HT1080 (cell line): ENCODE measurements around the gene IQCE. TPM values are rescaled to one million over a fixed set of nuclear protein-coding genes. Genes with fewer than 3 reads are reported as not detected.
"Not testable (repeated sequence)": the region's sequence is repeated elsewhere in the genome, so short reads cannot be mapped to it uniquely, and the experiment has no call there.

ENCODE experiments used
- DNase-seq: peaks from one replicate; pipeline ENCODE4 v3.0.0-alpha.2; 2015; ENCODE audit warnings: low read depth
- total RNA-seq: library from RNA; depleted of rRNA; stranded (reverse); fragments of >200 nt; shearing (Covaris generic); gene quantifications from 2 replicates; pipeline ENCODE4 v1.2.3, GENCODE V29; 2014

IQCE gene
- total RNA-seq, 1 experiment from 2014 or later = 5.2 TPM

GRCh38 chr7:2531796-2532110 lies 27.0 kb upstream of the IQCE start:
- not testable (repeated sequence) for DNase-seq

DNA sequence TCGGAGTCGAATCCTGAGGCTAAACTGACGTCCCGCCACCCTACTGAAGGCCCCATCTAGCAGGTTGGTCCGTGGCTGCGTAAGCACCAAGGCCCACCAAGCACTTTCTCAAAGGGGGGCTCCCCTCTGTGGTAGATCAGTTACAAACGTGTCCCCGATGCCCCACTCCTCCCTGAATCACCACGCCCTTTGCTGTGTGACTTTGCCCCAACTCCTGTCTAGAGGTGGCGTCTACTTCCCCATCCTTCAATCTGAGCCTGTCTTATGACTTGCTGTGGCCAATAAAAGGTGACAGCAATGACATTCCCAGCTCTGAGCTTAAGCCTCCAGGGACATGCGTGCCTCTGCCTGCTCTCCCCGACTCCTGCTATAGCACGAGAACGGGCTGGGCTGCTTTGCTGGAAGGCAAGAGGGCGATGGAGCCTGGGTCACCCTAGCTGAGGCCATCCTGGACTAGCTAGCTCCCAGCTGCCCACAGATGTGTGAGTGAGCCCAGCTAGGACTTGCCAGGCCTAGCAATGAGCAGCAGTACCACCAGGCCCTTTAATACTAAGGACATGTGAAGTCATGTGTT lies 26.5 kb upstream of the IQCE start:
- DNase-seq = not testable (repeated sequence)

GRCh38 chr7:2532816-2533215 lies 26.0 kb upstream of the IQCE start:
- not testable (repeated sequence) for DNase-seq

DNA sequence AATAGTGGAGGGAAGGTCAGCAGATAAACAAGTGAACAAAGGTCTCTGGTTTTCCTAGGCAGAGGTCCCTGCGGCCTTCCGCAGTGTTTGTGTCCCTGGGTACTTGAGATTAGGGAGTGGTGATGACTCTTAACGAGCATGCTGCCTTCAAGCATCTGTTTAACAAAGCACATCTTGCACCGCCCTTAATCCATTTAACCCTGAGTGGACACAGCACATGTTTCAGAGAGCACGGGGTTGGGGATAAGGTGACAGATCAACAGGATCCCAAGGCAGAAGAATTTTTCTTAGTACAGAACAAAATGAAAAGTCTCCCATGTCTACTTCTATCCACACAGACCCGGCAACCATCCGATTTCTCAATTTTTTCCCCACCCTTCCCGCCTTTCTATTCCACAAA lies 25.2 kb upstream of the IQCE start:
- DNase-seq = not testable (repeated sequence)

DNA sequence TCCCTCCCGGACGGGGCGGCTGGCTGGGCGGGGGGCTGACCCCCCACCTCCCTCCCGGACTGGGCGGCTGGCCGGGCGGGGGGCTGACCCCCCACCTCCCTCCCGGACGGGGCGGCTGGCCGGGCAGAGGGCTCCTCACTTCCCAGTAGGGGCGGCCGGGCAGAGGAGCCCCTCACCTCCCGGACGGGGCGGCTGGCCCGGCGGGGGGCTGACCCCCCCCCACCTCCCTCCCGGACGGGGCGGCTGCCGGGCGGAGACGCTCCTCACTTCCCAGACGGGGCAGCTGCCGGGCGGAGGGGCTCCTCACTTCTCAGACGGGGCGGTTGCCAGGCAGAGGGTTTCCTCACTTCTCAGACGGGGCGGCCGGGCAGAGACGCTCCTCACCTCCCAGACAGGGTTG lies 24.6 kb upstream of the IQCE start:
- not testable (repeated sequence) for DNase-seq

GRCh38 chr7:2535872-2536627 lies 22.7 kb upstream of the IQCE start:
- DNase-seq = not testable (repeated sequence)

DNA sequence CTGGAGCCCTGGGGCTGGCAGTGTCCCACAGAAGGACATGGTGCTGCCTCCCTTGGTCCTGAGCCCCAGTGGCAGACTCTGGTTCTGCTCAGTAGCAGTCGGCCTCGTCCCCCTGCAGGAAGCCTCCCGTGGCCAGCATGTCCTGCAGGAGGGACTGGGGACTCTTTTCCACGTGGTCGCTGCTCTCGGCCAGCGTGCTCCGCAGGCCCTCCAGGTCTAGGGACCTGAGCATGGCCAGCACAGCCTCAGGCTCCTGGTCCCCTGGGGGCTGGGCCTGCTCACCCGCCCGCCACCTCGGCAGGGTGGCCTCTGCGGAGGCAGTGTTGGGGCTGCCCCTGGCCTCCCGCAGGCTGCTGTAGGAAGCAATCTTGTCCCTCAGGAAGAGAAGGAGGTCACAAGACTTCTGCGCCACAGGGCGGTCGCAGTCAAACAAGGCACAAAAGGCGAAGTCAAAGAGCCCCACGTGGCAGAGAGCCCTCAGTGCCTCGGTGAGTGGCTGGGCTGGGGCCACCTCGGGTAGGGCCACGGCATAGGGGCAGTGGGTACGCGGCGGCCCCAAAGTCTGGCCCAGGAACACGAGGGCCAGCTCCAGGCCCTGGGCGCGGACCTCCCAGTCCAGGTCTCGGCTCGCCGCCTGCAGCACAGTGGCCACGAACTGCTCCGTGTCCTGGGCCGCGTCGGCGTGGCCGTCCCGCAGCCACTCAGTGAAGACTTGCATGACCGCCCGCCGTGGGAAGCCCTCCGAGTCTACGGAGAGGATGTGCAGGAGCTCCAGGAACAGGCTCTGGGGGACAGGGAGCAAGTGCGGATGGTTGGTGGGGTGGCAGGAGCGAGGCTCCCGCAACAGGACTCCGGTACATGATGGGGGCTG lies 20.6 kb upstream of the IQCE start:
- no peak for DNase-seq

DNA sequence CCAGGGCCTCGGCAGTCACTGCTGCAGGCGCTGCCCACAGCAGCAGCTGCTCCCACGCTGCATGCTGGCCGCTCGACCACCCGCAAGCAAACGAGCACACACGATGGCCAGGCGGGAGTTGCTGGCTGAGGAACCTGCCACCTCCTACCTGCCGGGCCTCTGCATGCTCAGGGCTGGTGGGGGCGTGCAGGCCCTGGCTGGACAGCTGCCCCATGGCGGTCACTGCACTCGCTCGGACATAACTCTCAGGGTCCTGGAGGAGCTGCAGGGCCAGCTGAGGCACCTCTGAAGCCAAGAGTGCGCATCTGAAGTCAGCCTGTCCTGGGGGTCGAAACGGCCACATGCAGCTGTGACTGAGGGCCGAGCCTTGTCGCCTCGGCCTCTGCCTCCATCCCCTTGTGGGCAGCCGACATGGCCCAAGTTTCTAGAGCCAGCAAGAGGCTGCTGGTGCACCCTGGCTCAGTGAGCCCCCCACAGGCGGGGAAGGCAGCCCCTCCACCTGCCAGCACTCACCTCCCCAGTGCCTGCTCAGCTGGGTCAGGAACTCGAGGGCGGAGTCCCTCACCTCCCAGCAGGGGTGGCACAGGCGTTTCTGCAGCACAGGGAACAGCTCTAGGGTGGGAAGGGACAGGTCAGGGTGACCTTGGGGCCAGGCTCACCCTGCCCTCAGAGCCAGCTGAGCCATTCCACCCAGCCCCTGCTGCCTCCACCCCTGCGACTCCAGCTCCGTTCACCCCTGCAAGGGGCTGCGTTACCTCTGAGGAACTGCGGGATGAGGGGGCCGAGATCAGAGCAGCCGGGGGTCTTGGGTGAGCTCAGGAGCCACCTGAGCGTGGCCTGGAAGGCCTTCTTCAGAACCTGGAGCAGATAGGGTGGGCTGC lies 19.5 kb upstream of the IQCE start:
- DNase-seq = no peak

GRCh38 chr7:2540133-2540532 lies 18.6 kb upstream of the IQCE start:
- no peak for DNase-seq

- DNase-seq = no peak
Observed at GRCh38 chr7:2540641-2541051, 18.1 kb upstream of the IQCE start.

- DNase-seq = no peak
Observed at GRCh38 chr7:2541291-2542010, 17.3 kb upstream of the IQCE start.

DNA sequence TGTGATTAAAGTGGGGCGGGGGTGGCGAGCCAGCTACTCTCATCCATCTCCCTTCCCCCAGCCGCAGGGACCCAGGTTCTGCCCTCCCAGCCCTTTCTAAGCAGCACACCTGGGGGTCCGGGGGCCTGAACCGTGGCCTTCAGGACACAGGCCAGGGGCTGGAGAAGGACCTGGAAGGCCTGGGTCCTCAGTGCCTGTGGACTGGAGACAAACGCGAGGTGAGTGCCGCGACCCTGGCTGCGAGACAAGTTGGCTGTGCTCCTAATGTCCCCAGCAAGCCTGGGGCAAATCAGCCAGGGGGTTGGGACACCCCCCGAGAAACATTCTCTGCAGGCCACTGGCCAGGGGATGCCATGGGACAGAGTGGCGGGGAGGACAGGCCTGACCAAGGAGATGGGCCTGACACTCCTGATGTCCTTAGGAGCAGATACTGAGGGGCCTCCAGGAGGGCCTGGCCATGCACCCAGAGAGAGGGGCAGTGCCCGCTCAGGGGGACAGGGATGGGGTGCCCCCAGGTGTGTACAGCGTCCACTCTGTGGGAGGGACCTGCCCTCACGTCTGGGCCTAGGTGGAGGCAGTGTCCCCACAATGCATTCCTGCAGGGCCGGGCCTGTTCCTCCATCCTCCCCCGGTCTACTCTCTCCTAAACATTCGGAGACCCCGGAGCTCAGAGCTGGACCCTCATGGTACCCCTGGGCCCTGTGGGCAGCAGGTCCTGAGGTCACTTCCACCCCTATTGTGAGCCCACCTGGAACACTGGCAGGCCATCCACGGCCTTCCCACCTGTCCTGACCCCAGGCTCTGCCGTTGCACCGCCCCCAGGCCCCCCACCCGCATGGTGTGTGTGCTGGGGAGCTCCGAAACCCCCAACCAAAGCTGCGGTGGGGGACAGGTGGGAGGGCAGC lies 16.5 kb upstream of the IQCE start:
- no peak for DNase-seq

- no peak for DNase-seq
Observed at GRCh38 chr7:2542916-2543871, 15.6 kb upstream of the IQCE start.

DNA sequence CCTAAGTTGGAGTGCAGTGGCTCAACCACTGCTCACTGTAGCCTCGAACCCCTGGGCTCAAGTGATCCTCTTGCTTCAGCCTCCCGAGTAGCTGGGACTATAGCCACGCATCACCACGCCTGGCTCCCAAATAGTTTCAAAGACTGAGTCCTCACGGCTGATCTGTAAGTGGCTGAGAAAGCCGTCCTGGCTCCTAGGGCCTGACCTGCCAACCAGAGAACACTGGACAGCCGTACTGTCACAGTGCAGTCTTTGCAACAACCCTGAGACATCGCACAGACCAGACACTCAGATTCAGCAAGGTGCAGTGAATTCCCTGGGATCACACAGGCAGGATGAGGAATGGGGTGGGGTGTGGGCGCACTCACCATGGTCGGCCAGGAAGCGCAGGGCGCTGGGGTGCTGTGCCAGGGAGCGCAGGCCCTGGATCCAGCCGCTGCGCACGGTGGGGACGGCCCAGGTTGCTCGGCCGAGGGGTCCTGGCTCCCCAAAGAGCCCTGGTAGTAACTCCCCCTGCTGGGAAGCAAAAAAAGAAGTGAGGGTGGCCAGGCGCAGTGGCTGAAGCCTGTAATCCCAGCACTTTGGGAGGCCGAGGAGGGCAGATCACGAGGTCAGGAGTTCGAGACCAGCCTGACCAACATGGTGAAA lies 14.1 kb upstream of the IQCE start:
- DNase-seq = no peak

DNA sequence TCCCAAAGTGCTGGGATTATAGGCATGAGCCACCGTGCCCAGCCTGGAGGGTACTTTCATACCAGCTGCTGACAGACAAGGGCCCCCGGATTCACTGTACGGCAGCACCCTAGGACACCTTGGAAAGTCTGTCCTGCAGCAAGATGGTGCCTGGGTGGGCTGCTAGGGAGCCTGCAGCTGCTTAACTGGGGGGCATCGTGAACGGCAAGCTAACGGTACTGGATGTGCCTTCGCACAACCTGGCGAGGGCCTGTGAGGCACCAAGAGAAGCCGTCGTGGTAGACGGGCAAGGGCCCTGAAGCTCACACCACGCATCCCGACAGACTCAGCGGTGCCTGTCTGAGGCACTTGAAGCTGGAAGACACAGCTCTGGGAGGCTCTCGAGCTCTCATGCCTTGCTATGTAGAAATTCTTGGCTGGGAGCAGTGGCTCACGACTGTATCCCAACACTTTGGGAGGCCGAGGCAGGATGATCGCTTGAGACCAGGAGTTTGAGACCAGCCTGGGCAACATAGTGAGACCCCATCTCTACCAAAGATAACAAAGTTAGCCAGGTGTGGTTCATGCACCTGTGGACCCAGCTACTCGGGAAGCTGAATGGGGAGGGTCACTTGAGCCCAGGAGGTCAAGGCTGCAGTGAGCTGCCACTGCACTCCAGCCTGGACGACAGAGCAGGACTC lies 12.9 kb upstream of the IQCE start:
- DNase-seq = no peak

DNA sequence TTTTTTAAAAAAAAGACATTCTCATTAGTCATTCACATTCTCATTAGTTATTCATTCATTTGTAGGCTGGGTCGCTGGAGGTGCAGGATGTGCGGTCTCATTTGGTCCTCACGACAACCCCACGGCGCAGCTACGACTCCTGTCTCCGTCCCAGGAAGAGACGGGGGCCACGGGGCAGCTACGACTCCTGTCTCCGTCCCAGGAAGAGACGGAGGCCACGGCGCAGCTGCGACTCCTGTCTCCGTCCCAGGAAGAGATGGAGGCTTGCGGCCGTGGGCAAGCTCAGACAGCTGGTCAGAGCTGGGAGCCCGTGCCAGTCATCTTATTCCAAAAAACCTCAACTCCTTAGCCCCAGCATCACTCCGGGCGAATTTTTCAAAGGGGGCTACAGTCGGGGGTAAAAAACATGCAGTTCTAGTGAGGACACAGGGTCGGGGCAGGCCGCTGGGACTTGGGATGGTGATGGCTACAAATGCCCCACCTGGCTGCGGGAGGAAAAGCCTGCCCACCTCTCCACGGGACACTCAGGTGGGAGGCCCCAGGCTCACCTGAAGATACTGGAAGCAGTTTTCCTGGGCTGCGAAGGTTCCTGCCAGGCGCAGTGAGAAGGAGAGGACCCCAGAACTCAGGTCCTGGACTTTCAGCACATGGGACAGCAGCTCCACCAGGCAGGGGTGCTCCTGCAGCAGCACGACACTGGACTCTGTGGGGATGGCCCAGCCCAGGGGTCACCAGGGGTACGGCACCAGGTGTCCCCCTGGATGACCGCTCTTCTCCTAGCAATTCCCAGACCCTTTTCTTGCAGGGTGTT lies 11.8 kb upstream of the IQCE start:
- DNase-seq = no peak
